ENCODE data around the gene RPUSD3.

DNA sequence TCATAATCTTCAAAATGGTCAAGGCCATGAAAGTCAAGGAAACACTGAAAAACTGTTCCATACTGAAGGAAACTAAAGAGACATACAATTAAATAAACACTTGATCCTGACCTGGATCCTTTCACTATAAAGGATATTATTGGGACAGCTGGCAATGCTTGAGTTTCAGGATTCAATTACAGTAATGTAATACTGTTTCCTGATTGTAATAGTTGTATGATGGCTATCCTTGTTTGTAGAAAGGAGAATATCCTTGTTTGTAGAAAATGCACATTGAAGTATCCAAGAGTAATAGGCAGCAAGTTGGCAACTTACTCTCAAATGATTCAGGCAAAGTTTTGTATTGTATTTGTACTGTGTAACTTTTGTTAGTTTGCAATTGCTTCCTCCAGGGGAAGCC, 31.6 kb upstream of the RPUSD3 start:
- TF ChIP-seq, protein P1, sequence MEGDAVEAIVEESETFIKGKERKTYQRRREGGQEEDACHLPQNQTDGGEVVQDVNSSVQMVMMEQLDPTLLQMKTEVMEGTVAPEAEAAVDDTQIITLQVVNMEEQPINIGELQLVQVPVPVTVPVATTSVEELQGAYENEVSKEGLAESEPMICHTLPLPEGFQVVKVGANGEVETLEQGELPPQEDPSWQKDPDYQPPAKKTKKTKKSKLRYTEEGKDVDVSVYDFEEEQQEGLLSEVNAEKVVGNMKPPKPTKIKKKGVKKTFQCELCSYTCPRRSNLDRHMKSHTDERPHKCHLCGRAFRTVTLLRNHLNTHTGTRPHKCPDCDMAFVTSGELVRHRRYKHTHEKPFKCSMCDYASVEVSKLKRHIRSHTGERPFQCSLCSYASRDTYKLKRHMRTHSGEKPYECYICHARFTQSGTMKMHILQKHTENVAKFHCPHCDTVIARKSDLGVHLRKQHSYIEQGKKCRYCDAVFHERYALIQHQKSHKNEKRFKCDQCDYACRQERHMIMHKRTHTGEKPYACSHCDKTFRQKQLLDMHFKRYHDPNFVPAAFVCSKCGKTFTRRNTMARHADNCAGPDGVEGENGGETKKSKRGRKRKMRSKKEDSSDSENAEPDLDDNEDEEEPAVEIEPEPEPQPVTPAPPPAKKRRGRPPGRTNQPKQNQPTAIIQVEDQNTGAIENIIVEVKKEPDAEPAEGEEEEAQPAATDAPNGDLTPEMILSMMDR (IDR thresholded peaks at IDR 0.05), result no peak
- TF ChIP-seq POLR2A (IDR thresholded peaks at IDR 0.05), result no peak
